HTERT RPE-1 (cell line): ENCODE measurements around the gene RDH14.

ENCODE experiments used
- in situ Hi-C: fragments of 300-500 bp; cut with MboI; formaldehyde crosslinking; loops from 4 replicates; pipeline ENCODE4 v1.14.3; 2020; ENCODE audit warnings: low sequenced_read_pairs

RDH14 gene, protein sequence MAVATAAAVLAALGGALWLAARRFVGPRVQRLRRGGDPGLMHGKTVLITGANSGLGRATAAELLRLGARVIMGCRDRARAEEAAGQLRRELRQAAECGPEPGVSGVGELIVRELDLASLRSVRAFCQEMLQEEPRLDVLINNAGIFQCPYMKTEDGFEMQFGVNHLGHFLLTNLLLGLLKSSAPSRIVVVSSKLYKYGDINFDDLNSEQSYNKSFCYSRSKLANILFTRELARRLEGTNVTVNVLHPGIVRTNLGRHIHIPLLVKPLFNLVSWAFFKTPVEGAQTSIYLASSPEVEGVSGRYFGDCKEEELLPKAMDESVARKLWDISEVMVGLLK

GRCh38 chr2:18560031-18560796 is at the start of gene RDH14:
TSS of gene RDH14 (minus strand) at chr2:18560653. CDS start at chr2:18560572, 81 bp downstream.
- in situ Hi-C loops, result no loop called here

- in situ Hi-C loops, result no loop called here
Observed at GRCh38 chr2:18610090-18610489, 49.6 kb upstream of the RDH14 start.

DNA sequence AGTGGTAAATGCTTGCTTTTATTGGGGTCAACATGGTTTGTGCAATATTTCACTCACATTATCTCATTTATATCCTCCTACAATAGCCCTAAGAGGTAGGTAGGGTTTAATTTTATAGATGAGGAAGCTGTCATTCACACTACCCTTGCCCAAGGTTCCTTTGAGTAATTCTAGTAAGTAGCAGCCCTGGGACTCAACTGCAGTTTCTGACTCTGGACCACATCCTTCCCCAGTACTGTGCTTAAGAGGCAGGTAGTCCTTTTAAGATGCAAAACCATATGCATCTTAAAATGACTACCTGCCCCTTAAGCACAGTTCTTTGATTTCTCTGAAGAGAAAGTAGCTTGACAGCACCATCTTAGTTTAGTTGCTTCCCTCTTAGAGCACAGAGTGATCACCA is 44.7 kb upstream of the RDH14 start:
- in situ Hi-C loops, result no loop called here

DNA sequence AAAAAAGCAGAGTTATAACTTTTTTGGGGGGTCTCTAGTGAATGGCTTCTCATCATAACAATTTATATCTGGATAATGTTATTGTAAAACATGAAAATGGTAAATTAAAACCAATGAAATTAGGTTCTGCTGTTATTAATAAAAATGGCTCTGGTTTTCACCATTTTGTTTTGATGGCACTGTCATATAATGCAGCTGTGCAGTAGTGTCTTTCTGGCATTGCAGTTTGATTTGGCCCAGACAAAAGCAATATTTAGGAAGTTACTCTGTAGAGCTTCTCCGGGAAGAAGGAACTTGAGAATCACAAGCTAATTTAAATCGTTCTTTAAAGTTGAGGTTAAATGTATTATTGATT is 44.1 kb upstream of the RDH14 start:
- in situ Hi-C loops, result no loop called here

DNA sequence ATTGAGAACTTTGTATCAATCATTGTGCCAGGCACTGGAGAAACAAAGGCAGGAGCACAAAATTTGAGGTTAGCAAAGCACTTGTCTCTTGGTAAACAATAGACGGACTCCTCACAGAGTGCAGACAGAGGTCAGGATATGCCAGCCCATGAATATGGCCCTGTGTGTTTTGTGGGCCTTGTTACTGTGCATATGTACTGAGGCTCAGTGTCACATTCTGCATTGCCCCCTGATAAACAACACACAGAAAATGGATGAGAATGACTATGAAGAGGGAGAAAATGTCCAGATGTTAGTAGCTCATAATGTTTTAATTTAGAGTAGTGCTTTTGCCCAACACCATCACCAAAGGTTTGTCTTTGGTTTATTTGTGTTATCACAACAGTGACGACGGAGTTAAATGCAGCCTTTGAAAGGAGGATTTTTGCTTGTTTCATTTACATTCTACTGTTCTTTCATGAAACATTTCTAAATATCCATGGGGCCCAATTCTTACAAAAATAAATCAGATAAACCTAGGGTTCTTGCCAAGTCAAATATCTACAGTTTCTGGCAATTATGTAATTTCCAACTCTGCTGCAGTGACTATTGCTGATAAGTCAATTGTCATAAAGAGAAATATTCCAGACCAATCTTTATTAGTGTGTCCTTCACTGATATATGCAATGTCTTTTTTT is 43.5 kb upstream of the RDH14 start:
- in situ Hi-C loops, result no loop called here

GRCh38 chr2:18602298-18602697 is 41.8 kb upstream of the RDH14 start:
- in situ Hi-C loops, result no loop called here

DNA sequence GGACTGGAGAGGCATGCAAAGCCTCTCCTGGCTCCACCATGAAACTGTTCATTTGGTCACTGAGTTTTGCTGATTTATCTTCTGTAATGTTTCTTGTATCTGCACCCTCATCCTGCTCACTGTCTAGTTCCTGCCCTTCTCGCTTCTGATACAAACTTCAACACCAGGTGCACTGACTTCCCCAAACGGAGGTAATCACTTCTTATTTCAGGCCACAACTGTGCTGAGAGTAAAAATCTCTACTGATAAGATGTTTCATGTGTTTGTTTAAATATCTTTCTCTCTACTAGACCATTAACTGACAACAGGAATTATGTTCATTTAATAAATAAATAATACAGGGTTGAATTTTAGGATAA is 39.8 kb upstream of the RDH14 start:
- in situ Hi-C loops, result no loop called here

GRCh38 chr2:18599509-18600254 is 39.2 kb upstream of the RDH14 start:
- in situ Hi-C loops, result no loop called here

DNA sequence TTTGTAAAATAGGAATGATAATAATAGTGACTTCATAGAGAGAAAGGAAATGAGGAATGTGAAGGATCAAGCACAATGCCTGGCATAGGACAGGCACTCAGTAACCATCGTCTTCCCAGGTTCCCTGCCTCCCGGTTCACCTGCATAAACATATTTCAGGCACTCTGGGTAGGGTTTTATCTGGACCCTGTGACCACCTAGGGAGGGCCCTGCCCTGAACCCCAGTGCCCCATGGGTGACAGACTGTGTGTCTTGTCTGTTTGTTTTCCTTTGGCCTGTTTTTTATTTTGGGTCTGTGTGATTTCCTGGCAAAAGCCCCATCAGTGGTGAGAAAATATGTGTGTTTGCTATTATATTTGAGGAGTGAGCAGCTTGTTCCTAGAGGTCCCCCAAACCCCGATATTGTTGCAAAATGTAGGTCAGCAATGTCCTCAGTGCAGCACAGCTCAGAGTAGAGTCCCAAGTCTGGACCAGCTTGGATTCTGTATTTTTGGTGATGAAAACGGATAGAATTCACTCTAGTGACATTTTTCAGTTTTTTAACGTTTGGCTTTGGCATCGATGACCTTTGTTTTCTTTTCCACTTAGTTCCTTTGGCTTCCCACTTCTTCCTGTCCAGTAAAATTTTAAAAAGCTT is 38.5 kb upstream of the RDH14 start:
- in situ Hi-C loops, result no loop called here

DNA sequence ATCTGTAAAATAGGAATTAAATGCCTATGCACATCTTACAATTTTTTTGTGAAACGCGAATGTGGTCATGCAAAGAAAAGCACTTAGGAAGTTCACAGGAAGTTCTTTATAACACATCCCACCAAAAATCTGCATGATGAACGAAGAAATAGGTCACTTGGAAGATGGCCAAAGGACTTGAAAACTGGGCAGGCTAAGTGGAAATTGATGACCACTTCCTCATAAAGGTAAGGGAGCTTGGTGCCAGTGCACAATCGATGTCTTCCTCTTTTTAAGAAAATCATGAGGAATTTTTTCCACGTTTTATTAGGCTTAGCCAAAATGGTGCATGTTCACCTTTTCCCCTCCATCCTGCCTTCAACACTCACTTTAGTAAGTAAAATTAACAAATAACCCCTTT is 37.2 kb upstream of the RDH14 start:
- in situ Hi-C loops, result no loop called here

DNA sequence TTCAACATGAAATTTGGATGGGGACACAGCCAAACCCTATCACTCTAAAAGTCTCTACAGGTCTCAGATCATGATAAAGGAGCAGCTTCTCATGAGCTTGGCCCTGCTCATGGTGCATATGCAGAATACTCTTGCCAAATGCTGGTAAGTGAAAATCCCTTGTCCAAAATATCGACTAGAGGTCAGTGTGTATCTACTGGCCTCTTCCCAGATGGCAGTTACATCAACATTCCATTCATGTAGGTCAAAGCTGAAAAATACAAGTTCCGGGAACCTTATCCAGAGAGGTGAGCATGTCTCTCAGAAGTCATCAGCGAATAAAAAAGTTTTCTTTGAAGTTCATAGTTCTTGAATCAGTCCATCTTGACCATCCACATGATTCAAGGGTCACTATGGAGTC is 36.5 kb upstream of the RDH14 start:
- in situ Hi-C loops, result no loop called here

- in situ Hi-C loops, result no loop called here
Observed at GRCh38 chr2:18593496-18593895, 33.0 kb upstream of the RDH14 start.

GRCh38 chr2:18592372-18592771 is 31.9 kb upstream of the RDH14 start:
- in situ Hi-C loops, result no loop called here

DNA sequence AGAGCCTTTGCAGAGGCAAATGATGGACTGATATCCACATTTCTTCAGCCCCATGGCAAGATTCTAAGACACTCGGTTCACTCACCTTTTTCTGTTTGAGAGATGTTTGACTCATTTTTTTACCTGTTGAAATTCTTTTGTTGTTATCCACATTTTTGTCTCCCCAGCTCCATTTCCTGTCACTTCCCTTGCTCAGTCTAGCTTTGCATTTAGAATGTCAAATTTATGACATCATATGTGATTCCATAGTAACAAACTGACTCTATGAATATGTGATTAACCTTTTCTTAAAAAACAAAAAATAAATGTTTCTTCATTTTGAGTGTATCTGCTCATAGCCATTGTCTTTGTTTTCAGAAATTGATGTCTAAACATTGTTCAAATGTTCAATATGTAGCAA is 28.9 kb upstream of the RDH14 start, which contains the start of gene NT5C1B:
Gene NT5C1B, minus strand, starts transcription at position 216 of the 400 bp plus-strand sequence. Its CDS starts 101 bp downstream, at position 115.
- in situ Hi-C loops, result no loop called here

- in situ Hi-C loops, result no loop called here
Observed at GRCh38 chr2:18588802-18589201, 28.3 kb upstream of the RDH14 start.

- in situ Hi-C loops, result no loop called here
Observed at GRCh38 chr2:18588049-18588448, 27.6 kb upstream of the RDH14 start.

DNA sequence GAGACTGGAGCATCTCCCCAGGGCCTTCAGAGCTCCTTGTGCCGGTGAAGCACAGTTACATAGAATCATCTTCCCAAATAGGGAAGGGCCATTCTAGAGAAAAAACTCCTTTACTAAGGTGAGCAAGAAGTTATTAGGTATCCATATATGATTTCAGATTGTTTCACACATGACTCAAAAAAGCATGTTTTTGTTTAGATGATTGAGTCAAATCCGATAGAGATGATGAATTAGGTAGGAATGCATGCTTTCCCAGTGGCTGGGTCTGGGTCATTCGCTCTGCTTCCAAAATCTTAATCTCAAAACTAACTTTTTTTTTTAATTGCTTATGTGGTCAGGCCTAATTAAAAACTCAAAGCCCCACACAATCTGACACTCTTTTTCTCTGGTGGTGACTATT is 25.1 kb upstream of the RDH14 start:
- in situ Hi-C loops, result no loop called here

DNA sequence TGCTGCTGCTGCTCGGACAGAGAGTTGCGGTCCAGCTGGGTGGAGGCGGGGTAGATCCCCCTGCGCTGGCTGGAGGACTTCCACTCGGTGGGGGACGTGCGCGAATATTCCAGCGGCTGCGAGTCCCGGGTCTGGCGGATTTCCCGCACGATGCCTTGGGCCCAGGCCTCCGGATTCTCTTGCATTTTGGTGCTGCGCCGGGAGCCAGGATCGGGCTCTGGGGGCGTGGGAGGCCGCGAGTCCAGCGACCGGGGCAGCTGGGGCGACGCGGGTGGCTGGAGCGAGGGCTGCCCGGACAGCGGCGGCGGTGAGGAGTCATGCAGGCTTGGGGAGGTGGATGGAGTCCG is 24.1 kb upstream of the RDH14 start:
- in situ Hi-C loops, result no loop called here

GRCh38 chr2:18583905-18584607 is 23.6 kb upstream of the RDH14 start:
- in situ Hi-C loops, result no loop called here

- in situ Hi-C loops, result no loop called here
Observed at GRCh38 chr2:18580606-18581005, 20.2 kb upstream of the RDH14 start.
